GM18909 (cell line): ENCODE measurements around the gene PLEKHA8.
A peak's percentile ranks its signal among the peaks of the same experiment; 100 is the strongest.

Experiments
- ATAC-seq: cut with Tn5 transposase; IDR thresholded peaks from one replicate; pipeline ENCODE4 v1.9.1; 2021; ENCODE audit warnings: mild to moderate bottlenecking; ENCODE audit not compliant: unreplicated experiment, poor library complexity

The PLEKHA8 gene

GRCh38 chr7:30178748-30179436 is 150.7 kb downstream of the PLEKHA8 start:
- ATAC-seq: peak; percentile 90
